HG03135 (cell line): ENCODE results near the gene HSDL1.

Source experiments
- ATAC-seq: cut with Tn5 transposase; IDR thresholded peaks from one replicate; pipeline ENCODE4 v1.9.1; 2021; ENCODE audit warnings: mild to moderate bottlenecking, moderate library complexity; ENCODE audit not compliant: unreplicated experiment

HSDL1 gene

DNA sequence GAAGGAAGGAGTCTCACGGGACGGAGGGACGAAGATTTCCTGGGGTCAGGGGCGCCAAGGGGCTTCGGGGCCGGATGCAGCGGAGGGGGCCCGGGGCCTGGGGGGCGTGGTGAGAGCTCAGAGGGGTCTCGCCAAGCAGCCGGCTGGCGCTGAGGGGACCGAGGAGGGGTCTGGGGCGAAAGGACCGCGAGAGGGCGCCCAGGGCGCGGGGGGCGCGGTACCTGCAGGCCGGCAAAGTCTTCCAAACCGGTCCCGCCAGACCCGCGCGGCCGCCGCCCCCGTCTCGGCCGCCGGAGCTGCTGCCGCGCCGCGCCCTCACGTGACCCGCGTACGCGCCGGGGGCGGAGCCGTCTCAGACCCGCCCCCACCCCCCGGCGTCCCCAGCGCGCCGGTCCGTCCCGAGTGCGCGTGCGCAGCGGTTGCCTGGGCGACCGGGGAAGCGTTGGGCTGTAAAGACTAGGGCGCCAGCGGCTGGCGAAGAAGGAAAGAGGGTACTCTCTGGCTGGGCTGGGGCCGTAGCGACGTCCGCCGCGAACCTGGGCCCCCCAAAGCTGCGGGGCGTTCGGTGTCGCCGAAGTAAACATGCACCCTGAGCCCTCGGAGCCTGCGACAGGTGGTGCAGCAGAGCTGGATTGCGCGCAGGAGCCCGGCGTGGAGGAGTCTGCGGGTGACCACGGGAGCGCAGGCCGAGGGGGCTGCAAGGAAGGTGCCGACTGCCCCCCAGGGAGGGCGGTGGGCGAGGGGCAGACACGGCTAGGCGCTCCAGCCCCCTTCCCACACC, at the start of gene HSDL1, which contains the start of gene DNAAF1:
HSDL1 (minus strand) TSS at position 319 of the 781 bp plus-strand sequence. CDS start 13,856 bp downstream, outside the sequence.
DNAAF1 (plus strand) TSS at position 450 of the 781 bp plus-strand sequence; CDS start at position 583, 133 bp downstream.
- ATAC-seq: peak; percentile 88

DNA sequence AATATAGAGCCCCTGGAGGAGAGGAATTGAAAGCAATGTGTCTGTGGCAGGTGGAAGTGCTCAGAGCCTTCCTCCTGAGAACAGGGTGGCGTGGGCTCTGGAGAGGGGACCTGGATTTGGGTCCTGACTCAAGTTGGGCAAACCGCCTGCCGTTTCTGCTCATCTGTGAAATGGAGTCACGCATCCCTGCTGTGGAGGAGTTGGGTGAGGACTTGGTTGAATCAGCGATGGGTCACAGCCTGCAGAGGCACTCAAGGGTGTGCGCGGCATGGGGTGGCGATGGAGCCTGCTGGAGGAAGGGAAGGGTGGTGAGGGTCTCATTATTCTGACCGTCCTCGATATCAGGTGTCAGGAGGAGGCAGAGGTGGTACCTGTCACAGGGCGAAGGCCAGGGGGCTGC, 49.0 kb upstream of the HSDL1 start:
- peak; percentile 6 for ATAC-seq

DNA sequence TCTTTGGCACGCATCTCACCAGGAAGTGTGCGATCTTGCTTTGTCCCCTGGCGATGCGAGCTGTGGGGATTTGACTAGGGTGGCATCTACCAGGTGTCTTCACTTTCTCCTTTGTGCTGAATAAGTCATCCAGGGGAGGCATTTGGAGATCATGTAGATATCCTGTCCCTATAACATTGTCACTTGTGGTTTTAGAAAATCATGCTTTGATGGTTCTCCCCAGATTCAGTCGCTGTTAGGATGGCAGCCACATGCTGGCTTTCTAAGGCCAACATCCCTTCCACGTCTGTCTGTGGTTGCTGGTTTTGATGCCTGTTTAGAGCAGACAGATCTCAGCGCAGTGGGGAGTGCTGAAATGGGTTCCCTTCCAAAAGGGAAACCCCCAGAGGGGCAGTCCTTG, 48.5 kb upstream of the HSDL1 start:
- no peak for ATAC-seq

DNA sequence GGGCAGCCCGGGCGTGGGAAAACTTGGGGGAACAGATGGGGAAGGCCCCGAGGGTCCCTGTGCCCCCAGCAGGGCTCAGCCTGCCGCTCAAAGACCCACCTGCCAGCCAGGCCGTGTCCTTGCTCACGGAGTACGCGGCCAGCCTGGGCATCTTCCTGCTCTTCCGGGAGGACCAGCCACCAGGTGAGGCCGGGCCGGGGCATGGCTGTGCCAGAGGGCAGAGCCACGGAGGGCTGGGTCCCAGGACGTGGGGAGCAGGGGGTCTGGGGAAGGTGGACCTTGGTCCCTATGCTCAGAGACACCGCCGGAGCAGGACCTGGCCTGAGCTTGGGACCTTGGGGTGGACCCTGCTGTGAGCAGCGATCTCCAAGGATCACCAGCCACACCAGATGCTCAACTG, 46.5 kb upstream of the HSDL1 start:
- ATAC-seq: no peak

DNA sequence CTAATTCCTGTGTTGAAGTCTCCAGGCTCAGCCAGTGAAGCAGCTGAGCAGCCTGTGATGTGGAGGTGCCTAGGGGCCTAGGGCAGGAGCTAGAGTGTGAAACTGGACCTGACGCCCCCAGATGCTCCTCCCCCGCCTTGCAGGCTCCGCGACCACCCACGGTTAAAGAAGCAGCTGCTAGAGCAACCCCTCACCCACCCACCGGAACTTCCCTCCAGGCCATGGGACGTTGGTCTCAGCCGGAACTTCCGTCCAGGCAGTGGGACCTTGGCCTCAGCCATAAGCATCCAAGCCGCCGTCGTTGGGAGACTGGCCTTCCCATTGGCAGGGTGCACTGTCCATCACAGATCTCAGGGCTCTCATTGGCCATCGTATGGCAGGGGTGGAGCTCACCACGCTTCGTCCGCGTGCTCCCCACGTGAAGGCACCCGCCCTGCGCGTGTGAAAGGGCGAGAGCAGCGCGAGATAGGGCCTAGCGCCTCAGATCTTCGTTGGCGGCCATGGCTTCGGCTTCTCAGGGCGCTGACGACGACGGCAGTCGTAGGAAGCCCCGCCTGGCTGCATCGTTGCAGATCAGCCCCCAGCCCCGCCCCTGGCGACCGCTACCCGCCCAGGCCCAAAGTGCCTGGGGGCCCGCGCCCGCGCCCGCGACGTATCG, 45.9 kb upstream of the HSDL1 start, which contains the start of gene ADAD2:
ADAD2 (plus strand) TSS at position 427 of the 658 bp plus-strand sequence; CDS start at position 501, 74 bp downstream.
- ATAC-seq: no peak

DNA sequence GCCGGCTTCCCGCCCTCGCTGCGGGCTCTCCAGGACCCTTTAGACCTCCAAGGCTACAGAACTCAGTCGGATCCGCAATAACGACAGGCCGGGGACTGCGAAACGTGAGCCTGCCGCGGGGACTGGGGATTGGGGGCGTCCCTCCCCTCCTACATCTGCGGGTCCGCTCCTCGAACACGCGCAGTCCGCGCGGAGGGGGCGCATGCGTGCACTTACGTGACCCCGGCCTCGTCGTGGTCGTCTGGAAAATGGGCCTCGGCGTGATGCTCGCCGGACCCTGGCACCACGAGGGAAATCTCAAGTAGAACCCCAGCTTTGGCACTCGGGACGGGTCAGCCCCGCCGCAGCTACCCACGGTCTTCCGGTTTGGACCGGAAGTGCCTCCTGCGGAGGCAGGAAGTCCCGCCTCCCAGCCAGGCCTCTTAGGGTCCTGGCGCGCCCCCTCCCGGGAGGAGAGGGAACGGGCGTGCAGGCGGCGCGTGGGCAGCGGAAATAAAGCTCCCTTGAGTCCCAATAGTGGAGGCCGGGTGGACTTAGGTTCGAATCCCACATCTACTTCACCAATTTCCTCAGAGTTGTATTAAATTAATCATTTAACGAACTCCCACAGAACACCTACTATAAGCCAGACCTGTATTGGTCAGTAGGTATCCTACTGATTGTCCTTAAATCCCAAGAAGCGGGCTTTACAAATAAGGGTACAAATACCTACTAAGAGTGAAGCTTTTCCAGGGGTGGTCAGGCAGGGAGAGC, 41.9 kb upstream of the HSDL1 start, which contains the start of gene TAF1C:
TAF1C (minus strand) TSS at position 373 of the 753 bp plus-strand sequence. CDS start 2,069 bp downstream, outside the sequence.
- ATAC-seq: peak; percentile 82

DNA sequence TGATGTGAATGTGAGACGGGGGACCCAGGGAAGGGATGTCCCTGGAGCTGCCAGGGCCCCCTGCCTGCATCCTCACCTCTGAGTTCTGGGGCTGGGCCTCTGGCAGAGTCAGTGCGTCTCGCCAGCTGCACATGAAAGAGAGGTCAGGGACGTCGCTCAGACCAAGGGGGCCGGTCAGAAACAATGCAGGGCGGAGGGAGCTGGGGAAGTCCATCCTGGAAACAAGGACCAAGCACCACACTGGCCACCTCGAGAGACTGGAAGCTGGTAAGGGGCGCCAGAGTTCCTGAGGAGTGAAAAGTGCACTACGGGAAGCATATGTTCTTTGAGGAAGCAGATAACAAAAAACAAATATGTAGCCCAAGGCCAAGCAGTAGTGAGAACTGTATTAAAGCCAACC, 39.8 kb upstream of the HSDL1 start:
- no peak for ATAC-seq

DNA sequence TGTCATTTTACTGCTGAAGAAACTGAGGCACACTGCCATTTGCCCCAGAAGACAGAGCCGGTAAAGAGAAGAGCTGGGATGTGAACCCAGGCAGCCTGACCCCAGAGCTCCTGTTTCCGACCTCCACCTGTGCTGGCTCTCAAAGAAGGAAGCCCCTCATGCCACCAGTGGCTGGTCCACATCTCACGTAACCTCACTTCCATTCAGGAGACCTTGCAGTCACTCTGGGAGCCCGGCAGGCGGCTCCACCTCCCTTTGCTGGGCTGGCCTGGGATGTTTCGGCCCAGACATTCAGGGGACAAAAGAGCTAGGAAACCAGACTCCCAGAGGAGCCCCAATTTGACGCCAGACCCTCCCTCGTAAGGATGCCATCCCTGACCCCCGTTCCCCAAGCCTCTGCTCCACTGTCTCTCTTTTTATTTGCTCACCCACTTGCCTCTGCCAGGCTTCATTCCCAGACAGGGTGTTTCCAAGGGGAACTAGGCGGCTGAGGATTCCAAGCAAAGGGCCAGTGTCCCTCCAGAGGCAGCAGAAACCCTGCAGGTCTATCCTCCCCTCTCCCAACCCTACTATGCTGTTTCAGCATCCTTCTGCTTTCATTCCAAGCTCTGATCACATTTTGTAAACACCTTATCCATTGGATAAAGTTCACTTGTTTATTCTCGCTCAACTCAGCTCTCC, 39.1 kb upstream of the HSDL1 start:
- no peak for ATAC-seq

DNA sequence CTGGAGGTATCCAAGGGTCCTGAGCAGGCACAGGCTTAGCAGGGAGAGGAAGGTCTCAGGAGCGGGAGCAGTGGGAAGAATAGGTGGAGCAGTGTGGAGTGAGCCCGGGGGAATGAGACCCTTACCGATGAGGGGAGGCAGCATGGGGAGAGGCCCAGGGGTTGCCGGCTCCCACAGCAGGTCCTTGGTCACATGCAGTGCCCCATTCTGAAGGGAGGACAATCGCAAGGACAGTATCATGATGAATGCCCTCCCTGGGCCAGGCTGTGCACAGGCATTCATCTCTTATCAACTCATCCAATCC, 38.5 kb upstream of the HSDL1 start:
- no peak for ATAC-seq

- ATAC-seq: no peak
These were observed 37.9 kb upstream of the HSDL1 start for GRCh38 chr16:84182680-84183571.

- ATAC-seq: no peak
These were observed 37.1 kb upstream of the HSDL1 start for GRCh38 chr16:84182104-84182503.

- no peak for ATAC-seq
These were observed 36.4 kb upstream of the HSDL1 start for GRCh38 chr16:84181144-84181915.

DNA sequence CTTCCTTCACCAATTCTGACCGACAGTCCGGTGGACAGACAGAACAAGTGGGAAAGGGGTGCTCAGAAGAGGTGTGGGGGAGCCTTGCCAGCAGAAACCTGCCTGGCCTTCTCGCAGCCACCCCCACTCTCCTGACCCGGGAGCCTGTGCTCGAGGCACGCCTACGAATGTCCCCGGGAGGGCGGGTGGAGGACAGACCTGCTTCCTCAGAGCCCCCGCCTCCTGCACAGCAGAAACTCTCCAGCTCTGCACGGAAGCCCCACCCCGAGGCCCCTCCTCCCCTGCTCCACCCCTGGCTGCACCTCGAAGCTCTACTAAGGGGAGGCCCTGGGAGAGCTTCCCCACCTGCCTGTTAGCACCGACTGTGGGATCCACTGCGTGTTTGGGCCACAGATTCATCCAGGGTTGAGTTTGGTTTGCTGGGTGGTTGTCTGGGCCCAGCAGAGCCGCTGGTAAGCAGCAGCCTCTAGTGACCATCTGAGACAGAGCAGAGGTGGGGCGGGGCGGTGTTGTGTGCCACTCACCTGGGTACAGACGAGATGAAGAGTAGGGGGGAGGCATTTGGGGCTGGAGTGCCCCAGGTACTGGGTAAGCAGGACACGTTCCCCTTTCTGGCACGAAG, 35.7 kb upstream of the HSDL1 start:
- ATAC-seq: no peak

DNA sequence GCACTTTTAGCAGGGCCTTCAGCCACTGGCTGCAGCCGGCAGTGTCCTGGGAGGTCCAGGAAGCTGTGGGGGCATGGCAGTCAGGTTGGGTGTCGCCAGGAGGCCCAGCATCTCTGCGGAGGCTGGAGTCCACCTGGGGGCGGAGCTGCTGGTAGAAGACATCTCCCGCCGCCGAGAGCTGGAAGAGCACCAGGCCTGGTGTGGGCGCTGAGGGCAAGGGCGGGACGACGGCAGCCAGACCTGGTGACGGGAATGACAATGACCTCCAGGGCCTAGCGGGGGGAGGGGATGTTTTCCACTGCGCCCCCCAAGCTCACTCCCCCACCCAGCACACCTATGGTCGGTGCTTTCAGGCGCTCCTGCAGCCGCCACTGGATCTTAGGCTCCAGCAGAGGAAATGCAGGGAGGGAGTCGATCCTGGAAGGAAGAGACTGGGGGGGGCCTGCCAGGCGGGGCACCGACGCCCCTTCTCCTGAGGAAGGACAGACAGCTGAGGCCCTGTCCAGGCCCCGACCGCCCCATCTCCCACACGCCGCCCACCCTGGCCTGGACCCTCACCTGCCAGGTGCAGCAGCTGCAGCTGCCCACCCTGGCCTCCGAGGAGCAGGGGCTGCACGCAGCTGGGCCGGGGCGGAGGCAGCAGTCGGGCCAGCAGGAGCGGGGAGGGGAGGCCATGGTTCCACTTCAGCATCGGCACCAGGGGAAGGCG, 34.8 kb upstream of the HSDL1 start:
- ATAC-seq: no peak

GRCh38 chr16:84178892-84179611, 34.1 kb upstream of the HSDL1 start:
- ATAC-seq: no peak

DNA sequence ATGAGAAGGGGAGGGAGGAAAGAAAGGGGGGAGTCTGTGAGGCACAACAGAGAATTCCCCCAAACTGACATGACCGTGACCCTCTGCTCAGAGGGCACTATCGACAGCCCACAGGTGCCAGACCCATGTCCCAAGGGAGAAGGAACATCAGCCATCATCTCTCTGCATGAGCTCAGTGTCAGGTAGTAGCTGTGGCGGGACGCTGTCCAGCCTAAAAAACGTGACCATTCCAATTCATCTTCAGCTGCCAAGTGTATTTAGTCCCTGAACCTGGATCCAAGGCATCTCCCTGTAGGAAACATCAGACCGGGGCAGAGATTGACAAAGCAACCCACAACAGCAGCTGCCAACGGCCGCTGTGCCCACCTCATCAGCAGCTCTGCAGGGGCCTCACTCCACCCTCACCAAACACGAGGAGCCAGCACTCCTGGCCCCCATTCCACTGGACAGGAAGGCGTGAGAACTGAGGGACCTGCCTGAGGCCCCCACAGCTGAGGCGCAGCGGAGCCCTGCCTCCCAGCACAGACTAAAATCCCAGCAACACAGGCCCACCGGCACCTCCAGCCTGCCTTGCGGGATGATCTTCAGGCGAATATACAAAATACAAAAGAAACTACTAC, 33.3 kb upstream of the HSDL1 start:
- ATAC-seq: no peak

DNA sequence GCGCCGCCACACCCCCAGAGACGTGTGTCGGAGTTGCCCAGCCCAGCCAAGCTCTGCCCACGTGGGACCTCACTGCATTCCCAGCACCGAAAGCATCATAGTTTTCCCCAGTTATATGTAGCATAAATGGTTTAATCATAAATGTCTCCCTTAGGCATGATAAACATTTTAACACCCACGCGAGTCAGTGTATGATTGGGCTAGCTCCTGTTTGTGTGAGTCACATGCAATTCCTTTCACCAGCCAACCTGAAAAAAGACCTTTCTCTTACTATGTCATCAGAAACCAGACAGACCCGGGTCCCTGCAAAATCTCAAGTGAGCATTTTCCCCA, 32.7 kb upstream of the HSDL1 start:
- no peak for ATAC-seq
